Fibroblast of lung (primary cell): ENCODE measurements around the gene TTC3.
"Not testable (repeated sequence)": the region's sequence is repeated elsewhere in the genome, so short reads cannot be mapped to it uniquely, and the experiment has no call there.

ENCODE experiments used
- EZH2 ChIP-seq: IDR thresholded peaks from 2 replicates; pipeline ENCODE4 v1.5.1; 2012; ENCODE audit warnings: low read length, control low read depth, mild to moderate bottlenecking; ENCODE audit errors: missing control alignments
- TF ChIP-seq, protein P1 (sequence below), 2 donors: IDR thresholded peaks in 1 of 2; conservative IDR thresholded peaks in 1 of 2; 1 replicate in 1 of 2; 2 replicates in 1 of 2; pipeline ENCODE4 v1.5.1; 2011 to 2012; ENCODE audit warnings: low read length in 2 of 2, control low read depth in 1 of 2, inconsistent platforms in 1 of 2, low read depth in 1 of 2, mild to moderate bottlenecking in 1 of 2

DNA sequence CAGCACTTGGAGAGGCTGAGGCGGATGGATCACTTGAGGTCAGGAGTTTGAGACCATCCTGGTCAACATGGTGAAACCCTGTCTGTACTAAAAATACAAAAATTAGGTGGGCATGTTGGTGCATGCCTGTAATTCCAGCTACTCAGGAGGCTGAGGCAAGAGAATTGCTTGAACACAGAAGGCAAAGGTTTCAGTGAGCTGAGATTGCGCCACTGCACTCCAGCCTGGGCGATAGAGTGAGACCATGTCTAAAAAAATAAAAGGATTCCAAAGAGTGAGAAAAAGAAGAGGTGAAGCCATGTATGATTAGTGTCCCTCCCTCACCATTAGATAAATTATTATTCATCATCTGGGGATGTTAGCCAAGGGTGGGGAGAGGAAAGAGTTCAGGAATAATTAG, 29.7 kb downstream of the TTC3 start:
- TF ChIP-seq, protein P1, sequence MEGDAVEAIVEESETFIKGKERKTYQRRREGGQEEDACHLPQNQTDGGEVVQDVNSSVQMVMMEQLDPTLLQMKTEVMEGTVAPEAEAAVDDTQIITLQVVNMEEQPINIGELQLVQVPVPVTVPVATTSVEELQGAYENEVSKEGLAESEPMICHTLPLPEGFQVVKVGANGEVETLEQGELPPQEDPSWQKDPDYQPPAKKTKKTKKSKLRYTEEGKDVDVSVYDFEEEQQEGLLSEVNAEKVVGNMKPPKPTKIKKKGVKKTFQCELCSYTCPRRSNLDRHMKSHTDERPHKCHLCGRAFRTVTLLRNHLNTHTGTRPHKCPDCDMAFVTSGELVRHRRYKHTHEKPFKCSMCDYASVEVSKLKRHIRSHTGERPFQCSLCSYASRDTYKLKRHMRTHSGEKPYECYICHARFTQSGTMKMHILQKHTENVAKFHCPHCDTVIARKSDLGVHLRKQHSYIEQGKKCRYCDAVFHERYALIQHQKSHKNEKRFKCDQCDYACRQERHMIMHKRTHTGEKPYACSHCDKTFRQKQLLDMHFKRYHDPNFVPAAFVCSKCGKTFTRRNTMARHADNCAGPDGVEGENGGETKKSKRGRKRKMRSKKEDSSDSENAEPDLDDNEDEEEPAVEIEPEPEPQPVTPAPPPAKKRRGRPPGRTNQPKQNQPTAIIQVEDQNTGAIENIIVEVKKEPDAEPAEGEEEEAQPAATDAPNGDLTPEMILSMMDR (conservative IDR thresholded peaks at IDR 0.05 in 1 of 2, IDR thresholded peaks at IDR 0.05 in 1 of 2; ENCODE audit: low read depth in 1 of 2, low read length in 2 of 2), result not testable (repeated sequence)
- not testable (repeated sequence) for TF ChIP-seq EZH2
